ENCODE measurements around the gene CD44. TPM values are rescaled to one million over a fixed set of nuclear protein-coding genes. Genes with fewer than 3 reads are reported as not detected.

The CD44 gene
- polyA plus RNA-seq, 1 donor from 2014 or later: 0.77 TPM

- no peaks in the 10 kb centered on the region for H3K27me3 ChIP-seq (ENCODE audit: insufficient read depth, low read depth, low read length)
- no peak overlapping the region for H3K27ac ChIP-seq (ENCODE audit: low read length)
- no peak overlapping the region for H3K4me2 ChIP-seq (ENCODE audit: low read length)
- no peak overlapping the region for H3K4me3 ChIP-seq (ENCODE audit: low read length)
- H3K79me2 ChIP-seq (replicated peaks; ENCODE audit: insufficient read depth, low read length): no peaks in the 10 kb centered on the region
- TF ChIP-seq EZH2 (IDR thresholded peaks at IDR 0.05; ENCODE audit: borderline replicate concordance, insufficient read depth, low read length, poor library complexity, severe bottlenecking) (no peak), EP300 (conservative IDR thresholded peaks at IDR 0.05; ENCODE audit: poor library complexity, severe bottlenecking) (no peak), REST (IDR thresholded peaks at IDR 0.05; ENCODE audit: borderline replicate concordance) (no peak), CTCF (IDR thresholded peaks at IDR 0.05; ENCODE audit: poor library complexity, severe bottlenecking) (no peak)
- no peaks in the 10 kb centered on the region for H4K20me1 ChIP-seq (ENCODE audit: insufficient read depth)
- no peaks in the 10 kb centered on the region for H3K9me3 ChIP-seq (ENCODE audit: low read length)
- H2AFZ ChIP-seq (ENCODE audit: low read depth, low read length): no peak overlapping the region
- H3F3A ChIP-seq (ENCODE audit: insufficient read depth, low read length, poor library complexity, severe bottlenecking): no peaks in the 10 kb centered on the region
- H3K9me2 ChIP-seq (ENCODE audit: insufficient read depth, low read length): no peaks in the 10 kb centered on the region
- no peak overlapping the region for H3K9ac ChIP-seq (ENCODE audit: low read length)
- no peaks in the 10 kb centered on the region for H3K36me3 ChIP-seq (ENCODE audit: insufficient read depth, low read length)
Observed at GRCh38 chr11:35207471-35208403, 68.8 kb downstream of the CD44 start.

- H2AFZ ChIP-seq (ENCODE audit: low read depth, low read length): no peak overlapping the region
- H4K20me1 ChIP-seq (ENCODE audit: insufficient read depth): no peaks in the 10 kb centered on the region
- H3K27ac ChIP-seq (ENCODE audit: low read length): no peak overlapping the region
- no peaks in the 10 kb centered on the region for H3K9me2 ChIP-seq (ENCODE audit: insufficient read depth, low read length)
- no peaks in the 10 kb centered on the region for H3K9me3 ChIP-seq (ENCODE audit: low read length)
- H3K4me3 ChIP-seq (ENCODE audit: low read length): no peak overlapping the region
- H3K79me2 ChIP-seq (replicated peaks; ENCODE audit: insufficient read depth, low read length): no peaks in the 10 kb centered on the region
- no peak overlapping the region for H3K9ac ChIP-seq (ENCODE audit: low read length)
- no peak overlapping the region for H3K4me2 ChIP-seq (ENCODE audit: low read length)
- H3K27me3 ChIP-seq (ENCODE audit: insufficient read depth, low read depth, low read length): no peaks in the 10 kb centered on the region
- H3F3A ChIP-seq (ENCODE audit: insufficient read depth, low read length, poor library complexity, severe bottlenecking): no peaks in the 10 kb centered on the region
- no peak for TF ChIP-seq TAF1 (IDR thresholded peaks at IDR 0.05; ENCODE audit: low read depth)
- no peak for TF ChIP-seq SMC3 (conservative IDR thresholded peaks at IDR 0.05; ENCODE audit: poor library complexity)
- TF ChIP-seq POLR2AphosphoS5 (IDR thresholded peaks at IDR 0.05): no peak
- TF ChIP-seq MXI1 (conservative IDR thresholded peaks at IDR 0.05; ENCODE audit: poor library complexity, severe bottlenecking): no peak
- no peak for TF ChIP-seq EZH2 (IDR thresholded peaks at IDR 0.05; ENCODE audit: borderline replicate concordance, insufficient read depth, low read length, poor library complexity, severe bottlenecking)
- no peak for TF ChIP-seq RAD21 (conservative IDR thresholded peaks at IDR 0.05)
- no peak for TF ChIP-seq CTCF (IDR thresholded peaks at IDR 0.05; ENCODE audit: poor library complexity, severe bottlenecking)
- TF ChIP-seq EP300 (conservative IDR thresholded peaks at IDR 0.05; ENCODE audit: poor library complexity, severe bottlenecking): no peak
- no peak for TF ChIP-seq REST (IDR thresholded peaks at IDR 0.05; ENCODE audit: borderline replicate concordance)
- H3K36me3 ChIP-seq (ENCODE audit: insufficient read depth, low read length): no peaks in the 10 kb centered on the region
Observed at GRCh38 chr11:35208795-35209194, 69.8 kb downstream of the CD44 start.
